AG04450 (cell line): ENCODE data around the gene SLC47A2. TPM values are rescaled to one million over a fixed set of nuclear protein-coding genes. Genes with fewer than 3 reads are reported as not detected.

ENCODE experiments used
- CTCF ChIA-PET: fragments of 300-600, 350-600 bp; formaldehyde crosslinking; extraction: SDS; loops from one replicate; lab custom pipeline; 2022; ENCODE audit warnings: antibody characterized with exemption, inconsistent platforms; lab: Charles Lee
- POLR2A ChIA-PET: fragments of 350-600 bp; formaldehyde crosslinking; extraction: SDS; loops from one replicate; lab custom pipeline; 2021; ENCODE audit warnings: antibody characterized with exemption, inconsistent platforms; lab: Yijun Ruan, JAX
- DNase-seq: peaks from one replicate; pipeline ENCODE4 v3.0.0-alpha.2; 2011; ENCODE audit warnings: low read depth, low spot score
- H3K27ac ChIP-seq: one replicate; pipeline ENCODE4 v1.5.1; 2012; ENCODE audit warnings: low read depth, low read length, control low read depth
- H3K27me3 ChIP-seq: one replicate; pipeline ENCODE4 v1.6.0; 2012; ENCODE audit warnings: low read length; ENCODE audit not compliant: control insufficient read depth, insufficient read depth
- H3K4me3 ChIP-seq: 2 replicates; pipeline ENCODE4 v1.5.1; 2011; ENCODE audit warnings: mild to moderate bottlenecking, low read depth, low read length, control low read depth
- H3K9me3 ChIP-seq: 2 replicates; pipeline ENCODE4 v1.5.1; 2012; ENCODE audit warnings: low read length; ENCODE audit not compliant: control insufficient read depth, insufficient read depth
- CTCF ChIP-seq: IDR thresholded peaks from 2 replicates; pipeline ENCODE4 v1.5.1; 2011; ENCODE audit warnings: low read depth, low read length, control low read depth, inconsistent platforms
- polyA plus RNA-seq: library from polyadenylated mRNA; depleted of rRNA; stranded (reverse); fragments of >200 nt; gene quantifications from 2 replicates; pipeline ENCODE4 v1.2.3, GENCODE V29; 2011

The SLC47A2 gene
- polyA plus RNA-seq, 1 experiment, result not detected

- TF ChIP-seq CTCF, result no peak
- Histone ChIP-seq H3K27ac (no peak overlapping the region), H3K9me3 (no peaks in the 10 kb centered on the region), H3K4me3 (no peak overlapping the region), H3K27me3 (peaks cover 21% of the 10 kb centered on the region)
- ChIA-PET CTCF (interaction anchor here (0.9 kb wide), 1 partner anchor 37 kb away, joined by 3 read pairs; no protein-coding TSS in a partner anchor), POLR2A (no interaction called here)
- no peak for DNase-seq
Measured at GRCh38 chr17:19729900-19730299, 13.5 kb upstream of the SLC47A2 start.

- Histone ChIP-seq H3K27ac (peak overlapping the region; percentile 77), H3K27me3 (peaks cover 11% of the 10 kb centered on the region), H3K4me3 (no peak overlapping the region), H3K9me3 (no peaks in the 10 kb centered on the region)
- TF ChIP-seq CTCF, result no peak
- ChIA-PET CTCF (interaction anchor here (1.0 to 2.9 kb wide), 4 partner anchors 17 to 365 kb away, joined by 3 to 22 read pairs (median 4); partner anchors contain the start of genes ALDH3A1 and B9D1), POLR2A (interaction anchor here (0.6 to 1.8 kb wide), 3 partner anchors 79 to 340 kb away, joined by 3 to 7 read pairs (median 3); partner anchors contain the start of gene ALDH3A2)
- DNase-seq, result peak; percentile 67
Measured at GRCh38 chr17:19728084-19728495, 11.7 kb upstream of the SLC47A2 start.

GRCh38 chr17:19727501-19728078 is 11.2 kb upstream of the SLC47A2 start:
- Histone ChIP-seq H3K4me3 (no peak overlapping the region), H3K9me3 (no peaks in the 10 kb centered on the region), H3K27ac (peak overlapping the region; percentile 77), H3K27me3 (peaks cover 8% of the 10 kb centered on the region)
- DNase-seq, result peak; percentile 55
- ChIA-PET POLR2A (interaction anchor here (0.6 to 1.8 kb wide), 3 partner anchors 79 to 340 kb away, joined by 3 to 7 read pairs (median 3); partner anchors contain the start of gene ALDH3A2), CTCF (interaction anchor here (1.0 to 2.9 kb wide), 4 partner anchors 17 to 39 kb away, joined by 3 to 22 read pairs (median 4); partner anchors contain the start of gene ALDH3A1)
- TF ChIP-seq CTCF, result no peak

- no peak for DNase-seq
- Histone ChIP-seq H3K9me3 (no peaks in the 10 kb centered on the region), H3K27ac (peak overlapping the region; percentile 77), H3K27me3 (peaks cover 8% of the 10 kb centered on the region), H3K4me3 (no peak overlapping the region)
- TF ChIP-seq CTCF, result no peak
- ChIA-PET POLR2A (interaction anchor here (1.8 kb wide), 1 partner anchor 78 kb away, joined by 7 read pairs; the partner anchor contains the start of gene ALDH3A2), CTCF (interaction anchor here (1.6 to 2.9 kb wide), 2 partner anchors 18 to 36 kb away, joined by 5 to 22 read pairs; no protein-coding TSS in a partner anchor)
Measured at GRCh38 chr17:19726631-19727376, 10.4 kb upstream of the SLC47A2 start.
